T-helper 1 cell (primary cell): ENCODE data around the gene SAT1.
A peak's percentile ranks its signal among the peaks of the same experiment; 100 is the strongest.
"Not testable (repeated sequence)": the region's sequence is repeated elsewhere in the genome, so short reads cannot be mapped to it uniquely, and the experiment has no call there.

Source experiments
- DNase-seq, 5 donors: peaks; one replicate each; pipeline ENCODE4 v3.0.0-alpha.2; 2012 to 2020
- total RNA-seq, 4 donors: gene quantifications; one replicate each; lab custom pipeline; 2026; lab: John Stamatoyannopoulos, UW

The SAT1 gene
- total RNA-seq, result 325 to 635 (median 434) reads per million in 4 donors

DNA sequence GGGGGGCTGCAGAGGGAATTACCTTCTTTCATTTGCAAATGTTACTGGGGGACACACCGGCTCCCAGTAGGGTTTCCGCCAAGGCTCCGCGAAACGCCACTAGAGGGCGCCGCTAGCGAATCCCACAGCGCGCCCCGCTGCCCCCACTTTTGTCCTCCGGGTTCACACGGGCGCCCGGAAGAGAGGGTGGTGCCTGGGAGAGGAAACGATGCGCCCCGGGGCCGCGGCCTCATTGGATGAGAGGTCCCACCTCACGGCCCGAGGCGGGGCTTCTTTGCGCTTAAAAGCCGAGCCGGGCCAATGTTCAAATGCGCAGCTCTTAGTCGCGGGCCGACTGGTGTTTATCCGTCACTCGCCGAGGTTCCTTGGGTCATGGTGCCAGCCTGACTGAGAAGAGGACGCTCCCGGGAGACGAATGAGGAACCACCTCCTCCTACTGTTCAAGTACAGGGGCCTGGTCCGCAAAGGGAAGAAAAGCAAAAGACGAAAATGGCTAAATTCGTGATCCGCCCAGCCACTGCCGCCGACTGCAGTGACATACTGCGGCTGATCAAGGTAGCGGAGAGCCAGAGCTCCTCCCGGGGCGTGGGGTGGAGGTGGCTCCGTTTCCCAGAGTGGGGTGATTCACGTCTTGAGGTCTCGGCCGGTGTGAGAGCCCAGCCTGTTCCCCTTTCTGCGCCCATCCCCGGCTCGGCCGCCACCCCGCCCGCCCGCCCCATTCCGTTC lies at the start of gene SAT1:
TSS of gene SAT1 (plus strand) at position 311 of the 726 bp plus-strand sequence. CDS start at position 490, 179 bp downstream.
- peak; percentile 86 to 95 (median 89) for DNase-seq

DNA sequence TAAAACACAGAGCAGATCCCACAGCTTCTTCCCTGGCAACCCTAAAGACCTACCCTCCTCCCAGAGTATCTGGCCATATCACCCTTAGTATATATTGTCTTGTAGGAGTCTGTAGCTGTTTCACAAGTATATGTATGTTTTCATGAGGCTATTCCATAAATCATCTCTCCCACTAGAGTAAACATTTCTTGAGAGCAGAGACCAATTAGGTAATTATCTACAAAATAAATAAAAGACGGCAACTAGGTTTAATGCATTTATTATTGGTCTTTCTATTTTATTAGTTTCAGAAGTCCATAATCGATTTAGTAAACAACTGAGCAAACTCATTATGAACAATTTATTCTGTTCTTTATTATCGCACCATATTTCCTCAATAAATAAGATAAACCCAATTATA lies 46.9 kb upstream of the SAT1 start:
- DNase-seq, result no peak

DNA sequence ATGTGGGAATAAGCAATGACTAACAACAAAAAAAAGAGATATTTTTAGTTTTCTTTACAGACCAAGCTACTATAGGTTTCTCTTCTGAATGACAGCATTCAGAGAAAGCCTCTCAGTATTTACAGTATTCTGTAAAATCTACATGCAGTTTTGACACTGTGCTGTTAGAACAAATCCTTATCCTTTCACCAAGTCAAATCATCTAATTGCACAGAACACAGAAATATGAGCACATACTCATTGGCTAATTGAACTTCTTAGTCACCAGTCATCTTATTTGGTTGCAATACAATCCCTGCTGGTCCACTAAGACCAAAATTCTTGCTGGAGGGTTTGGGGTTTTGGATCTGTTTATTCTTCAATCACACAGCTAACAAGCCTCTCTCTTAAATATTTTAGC lies 45.6 kb upstream of the SAT1 start:
- no peak for DNase-seq

DNA sequence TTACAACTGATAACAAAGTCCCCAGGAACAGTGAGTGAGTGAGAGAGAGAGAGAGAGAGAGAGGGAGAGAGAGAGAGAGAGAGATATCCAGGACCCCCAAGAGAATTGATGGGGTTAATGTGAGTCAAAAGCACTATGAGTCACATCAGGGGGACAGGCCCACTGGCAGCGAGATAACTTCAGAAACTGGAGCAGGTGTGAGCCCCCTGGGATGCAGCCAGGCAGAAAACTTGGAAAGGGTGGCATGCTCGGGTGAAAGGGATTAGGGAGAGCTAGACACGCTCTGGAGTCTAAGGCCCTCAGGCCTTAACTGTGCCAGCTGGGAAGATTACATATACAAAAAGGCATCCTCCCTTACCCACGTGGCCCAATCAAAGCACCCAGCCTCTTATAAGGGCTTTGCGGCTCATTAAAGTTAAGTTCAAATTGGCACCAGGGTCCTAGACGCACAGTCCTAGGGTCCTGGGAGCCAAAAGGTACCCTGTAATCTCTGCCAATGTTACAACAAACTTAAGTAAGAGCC lies 40.7 kb upstream of the SAT1 start:
- peak in 1 of 5 donors; percentile 8 for DNase-seq

DNA sequence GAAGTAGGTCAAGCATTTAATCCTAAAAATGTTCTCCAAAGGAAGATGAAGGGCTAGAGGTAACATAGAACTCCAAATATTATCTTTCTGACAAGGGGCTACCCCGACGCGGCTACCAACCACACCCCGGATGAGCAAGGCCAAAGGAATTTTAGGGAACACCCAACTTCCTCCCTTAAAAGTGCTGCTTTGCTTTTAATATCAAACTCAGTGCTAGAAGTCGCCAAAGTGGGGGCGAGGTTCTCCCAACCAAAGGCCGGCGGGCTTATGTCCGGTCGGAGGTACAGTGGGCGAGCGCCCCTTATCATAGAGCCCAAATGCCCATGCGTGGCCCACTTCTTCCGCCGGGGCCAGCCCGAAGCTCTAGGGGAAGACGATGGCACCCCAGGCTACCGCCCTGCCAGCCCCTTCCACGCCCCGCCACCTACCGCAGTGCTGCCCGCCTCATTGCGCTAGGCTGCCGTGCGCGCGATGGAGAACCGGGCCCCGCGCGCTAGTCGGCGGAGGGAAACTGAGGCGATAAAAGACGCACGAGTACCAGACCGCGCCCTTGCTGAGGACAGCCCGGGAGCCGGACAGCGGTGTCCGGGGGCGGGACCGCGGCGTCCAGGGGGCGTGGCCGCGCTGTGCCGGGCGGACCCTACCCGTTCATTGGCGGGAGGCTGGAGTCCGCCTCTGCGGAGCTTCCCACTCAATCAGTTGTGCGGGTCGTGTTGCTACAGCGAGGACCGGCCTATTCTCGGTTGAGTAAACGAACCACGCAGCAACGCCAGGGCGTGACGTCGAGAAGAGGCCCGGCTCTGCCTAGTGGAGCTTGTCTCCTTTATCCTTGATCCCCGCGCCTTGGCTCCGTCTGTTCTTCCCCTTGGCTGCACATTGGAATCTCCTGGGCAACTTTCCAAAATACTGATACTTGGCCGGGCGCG lies 40.0 kb upstream of the SAT1 start, which contains the start of gene ACOT9:
TSS of gene ACOT9 (minus strand) at position 580 of the 926 bp plus-strand sequence. CDS start at position 448, 132 bp downstream.
- DNase-seq, result peak; percentile 51 to 85 (median 53)

DNA sequence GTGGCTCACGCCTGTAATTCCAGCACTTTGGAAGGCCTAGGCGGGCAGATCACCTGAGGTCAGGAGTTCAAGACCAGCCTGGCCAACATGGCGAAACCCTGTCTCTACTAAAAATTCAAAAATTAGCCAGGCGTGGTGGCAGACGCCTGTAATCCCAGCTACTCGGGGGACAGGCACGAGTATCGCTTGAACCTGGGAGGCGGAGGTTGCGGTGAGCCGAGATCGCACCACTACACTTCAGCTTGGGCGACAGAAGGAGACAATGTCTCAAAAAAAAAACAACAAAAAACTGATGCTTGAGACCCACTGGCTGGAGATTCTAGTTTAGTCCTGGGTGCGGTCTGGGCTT lies 39.4 kb upstream of the SAT1 start:
- DNase-seq, result not testable (repeated sequence)

DNA sequence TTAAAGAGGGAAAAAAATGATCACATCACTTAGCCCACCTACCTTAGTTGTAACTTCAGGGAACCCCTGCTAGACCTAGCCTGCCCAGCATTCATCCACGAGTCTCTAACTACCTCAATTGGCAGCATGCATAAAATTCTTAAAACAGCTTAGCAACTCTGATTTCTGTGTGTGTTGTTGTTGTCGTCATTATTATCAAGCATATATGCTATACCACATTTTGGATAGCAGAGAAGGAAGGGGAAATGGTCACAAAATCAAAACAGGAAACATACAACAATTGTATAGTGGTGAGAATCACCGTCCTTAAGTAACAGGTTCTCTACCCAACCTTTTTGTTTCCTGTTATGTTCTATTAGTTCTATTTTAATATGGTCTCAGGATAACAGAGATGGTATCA lies 37.2 kb upstream of the SAT1 start:
- DNase-seq, result peak in 1 of 5 donors; percentile 46

DNA sequence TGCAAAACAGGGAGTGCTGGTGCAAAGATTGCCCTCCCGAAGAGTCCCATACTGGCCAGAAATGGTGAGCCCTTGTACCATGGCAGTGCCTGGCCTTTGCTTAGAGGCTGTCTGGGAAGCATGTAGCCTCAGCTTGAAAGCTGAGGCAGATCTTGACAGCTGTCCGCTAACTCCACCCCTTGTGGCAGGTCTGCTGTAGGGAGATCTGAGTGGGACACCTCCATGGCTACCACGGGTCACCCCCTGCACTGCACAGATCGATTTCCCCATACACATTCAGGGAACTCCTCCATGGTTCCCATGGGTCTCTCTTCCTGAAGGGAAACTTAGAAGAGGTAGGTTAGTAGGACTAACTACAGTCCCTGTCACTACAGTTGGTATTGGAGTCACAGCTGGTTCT lies 33.8 kb upstream of the SAT1 start:
- DNase-seq, result no peak

DNA sequence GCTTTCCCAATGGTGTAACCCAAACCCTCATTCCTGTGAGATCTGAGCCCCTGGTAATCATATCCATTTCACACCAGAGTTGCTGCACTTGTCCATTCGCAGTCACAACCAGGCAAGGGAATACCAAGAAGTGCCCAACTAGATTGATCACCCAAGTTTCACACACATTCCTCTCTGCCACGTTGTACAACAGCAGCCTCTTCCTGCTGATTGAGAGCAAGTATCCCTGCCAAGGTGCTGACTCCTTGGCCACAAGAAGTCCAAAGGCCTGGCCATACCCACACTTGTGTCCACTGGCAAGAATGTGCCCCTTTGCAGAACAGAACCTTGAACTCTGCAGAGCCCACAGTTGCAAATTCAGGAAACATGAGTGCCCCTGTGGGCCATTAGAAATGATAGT lies 33.4 kb upstream of the SAT1 start:
- DNase-seq, result no peak

DNA sequence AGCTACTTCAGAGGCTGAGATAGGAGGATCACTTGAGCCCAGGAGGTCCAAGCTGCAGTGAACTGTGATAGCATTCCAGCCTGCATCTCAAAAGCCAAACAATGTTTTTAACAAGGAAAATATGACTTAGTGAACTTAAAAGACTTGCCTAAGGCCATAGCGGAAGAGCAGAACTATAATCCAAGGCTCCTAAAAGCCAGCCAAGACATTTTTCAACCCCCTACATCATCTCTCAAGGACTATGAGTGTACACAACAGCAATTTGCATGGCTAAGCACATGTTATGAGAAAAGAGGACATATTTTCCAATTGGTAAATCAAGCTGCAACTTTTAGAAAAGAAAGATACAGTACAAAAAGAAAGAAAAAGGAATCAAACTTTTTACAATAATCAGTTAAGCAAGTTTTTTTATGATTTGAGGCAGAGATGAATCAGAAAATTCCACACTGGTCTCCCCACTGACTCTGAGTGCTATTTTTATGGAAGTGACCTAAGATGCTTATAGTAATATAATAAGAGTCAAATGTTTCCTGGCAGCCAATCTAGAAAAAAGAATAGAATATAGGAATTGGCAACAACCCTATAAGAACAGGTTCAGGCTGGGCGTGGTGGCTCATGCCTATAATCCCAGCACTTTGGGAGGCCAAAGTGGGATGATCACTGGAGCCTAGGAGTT lies 30.1 kb upstream of the SAT1 start:
- no peak for DNase-seq

DNA sequence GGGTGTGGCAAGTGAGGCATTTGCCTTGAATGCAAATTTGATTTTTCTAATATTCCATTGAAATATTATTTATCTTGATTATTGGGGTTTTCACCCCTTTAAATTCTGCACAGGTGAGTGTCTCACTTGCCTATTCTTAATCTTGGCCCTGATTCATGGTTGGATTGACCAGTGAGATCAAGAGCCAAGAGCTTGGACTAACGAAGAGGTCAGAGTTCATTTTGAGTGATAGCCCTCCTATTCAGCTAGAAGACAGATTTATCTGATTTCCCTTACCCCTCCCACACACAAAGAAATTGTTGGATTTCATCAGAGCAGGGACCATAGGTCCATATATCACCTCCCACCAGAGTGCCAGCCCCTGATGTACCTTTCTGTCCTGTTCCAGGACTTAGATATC lies 28.3 kb upstream of the SAT1 start:
- DNase-seq, result no peak

DNA sequence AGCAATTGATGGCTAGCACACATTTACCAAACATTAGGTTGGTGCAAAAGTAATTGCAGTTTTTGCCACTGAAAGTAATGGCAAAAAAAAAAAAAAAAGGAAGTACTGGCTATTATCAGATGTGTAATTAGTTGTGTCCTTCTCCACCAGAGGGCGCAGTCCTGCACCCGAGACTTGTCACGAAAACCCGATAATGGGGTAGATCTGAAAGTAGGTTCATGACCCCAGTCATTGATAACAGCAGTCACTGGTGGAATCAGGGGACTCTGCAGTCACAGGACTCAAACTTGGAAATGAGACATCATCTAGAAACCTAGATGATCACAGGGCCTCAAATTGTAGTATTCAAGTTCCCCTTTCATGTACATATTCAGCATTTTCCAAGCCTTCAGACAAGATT lies 26.8 kb upstream of the SAT1 start:
- DNase-seq, result peak; percentile 19 to 72 (median 46)

DNA sequence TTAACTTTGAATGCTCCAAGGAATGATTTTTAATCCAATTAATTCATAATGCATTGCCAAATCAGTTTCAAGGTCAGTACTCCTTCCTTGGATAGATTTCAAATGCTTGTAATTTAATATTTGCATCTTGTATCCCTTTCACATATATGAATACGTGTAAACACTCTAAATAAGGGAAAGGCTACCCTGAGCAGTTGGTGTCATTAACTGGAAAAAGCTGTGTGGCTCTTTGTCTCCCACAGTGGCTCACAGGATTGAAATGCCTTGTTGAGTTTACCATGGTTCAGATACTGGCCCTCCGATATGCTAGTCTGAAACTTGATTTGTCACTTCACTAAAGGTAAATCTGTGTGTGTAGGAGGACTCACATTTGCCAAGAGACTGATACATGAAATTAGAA lies 23.2 kb upstream of the SAT1 start:
- no peak for DNase-seq

DNA sequence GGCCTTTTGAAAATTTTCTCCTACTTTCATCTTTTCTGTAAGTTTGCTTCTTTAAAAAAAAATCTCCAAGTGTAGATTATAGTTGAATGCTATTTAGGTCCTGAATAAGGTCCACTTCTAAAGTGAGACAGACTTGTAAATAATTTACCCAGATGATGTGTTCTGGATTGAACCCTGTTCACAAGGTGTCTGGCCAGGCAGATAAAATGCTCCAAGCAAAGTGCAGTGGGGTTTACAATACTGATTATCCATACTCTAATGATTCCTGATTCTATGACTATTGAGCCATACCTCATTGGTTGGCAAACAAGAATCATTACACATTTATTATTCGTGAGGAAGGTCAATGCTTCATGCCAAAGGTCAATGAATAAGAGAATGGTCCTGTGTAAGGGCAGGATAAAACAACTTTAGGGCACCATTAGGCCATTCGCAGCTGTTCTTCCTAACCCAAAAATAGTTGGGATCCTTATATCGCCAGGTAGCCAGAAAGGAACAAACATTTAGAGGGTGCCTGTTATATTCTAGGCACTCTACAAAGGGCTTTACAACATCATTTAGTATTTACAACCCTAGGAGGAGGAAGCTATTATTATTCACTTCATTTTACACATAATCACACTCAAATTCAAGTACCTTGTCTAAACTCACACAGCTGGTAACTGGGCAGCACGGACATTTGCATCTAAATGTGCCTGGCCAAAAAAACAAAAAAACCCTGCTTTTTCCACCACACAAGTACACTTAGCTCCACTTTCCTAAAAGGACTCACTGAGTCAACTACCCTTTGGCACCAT lies 18.6 kb upstream of the SAT1 start:
- no peak for DNase-seq

DNA sequence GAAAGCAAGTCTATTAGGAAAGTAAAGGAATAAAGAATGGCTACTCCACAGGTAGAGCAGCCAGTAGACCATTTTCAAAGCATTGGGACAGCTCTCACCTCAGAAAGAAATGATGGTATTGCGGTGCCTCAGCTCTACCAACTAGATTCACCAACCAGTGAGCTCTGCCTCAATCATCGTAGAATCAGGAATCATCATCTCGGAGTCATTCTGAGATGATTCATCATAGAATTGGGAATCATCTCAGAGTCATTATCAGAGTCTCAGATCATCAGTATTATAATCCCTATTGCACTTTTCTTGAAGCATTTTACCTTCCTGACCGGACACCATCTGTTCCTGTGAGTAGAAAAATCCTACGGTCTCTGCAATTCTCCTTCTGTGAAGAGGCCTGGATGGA lies 17.5 kb upstream of the SAT1 start:
- DNase-seq, result no peak

DNA sequence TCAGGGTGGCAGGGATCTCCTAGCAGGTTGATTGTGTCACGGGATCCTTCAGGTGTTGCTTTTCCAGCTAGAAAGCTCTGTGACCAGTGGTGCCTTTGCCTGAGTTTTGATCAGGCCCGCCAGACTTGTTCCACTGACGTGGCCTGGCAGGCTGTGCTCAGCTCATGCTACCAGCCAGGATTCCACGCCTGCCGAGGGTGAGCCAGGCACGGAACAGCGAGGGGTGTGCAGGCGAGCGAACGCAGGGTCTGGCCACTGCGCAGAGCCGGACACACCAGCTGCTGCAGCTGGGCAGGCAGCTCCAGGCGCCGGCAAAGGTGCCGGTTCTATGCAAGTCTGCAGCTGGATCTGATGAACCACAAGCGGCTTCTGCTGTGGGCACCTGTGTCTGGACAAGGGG lies 17.1 kb upstream of the SAT1 start:
- no peak for DNase-seq

DNA sequence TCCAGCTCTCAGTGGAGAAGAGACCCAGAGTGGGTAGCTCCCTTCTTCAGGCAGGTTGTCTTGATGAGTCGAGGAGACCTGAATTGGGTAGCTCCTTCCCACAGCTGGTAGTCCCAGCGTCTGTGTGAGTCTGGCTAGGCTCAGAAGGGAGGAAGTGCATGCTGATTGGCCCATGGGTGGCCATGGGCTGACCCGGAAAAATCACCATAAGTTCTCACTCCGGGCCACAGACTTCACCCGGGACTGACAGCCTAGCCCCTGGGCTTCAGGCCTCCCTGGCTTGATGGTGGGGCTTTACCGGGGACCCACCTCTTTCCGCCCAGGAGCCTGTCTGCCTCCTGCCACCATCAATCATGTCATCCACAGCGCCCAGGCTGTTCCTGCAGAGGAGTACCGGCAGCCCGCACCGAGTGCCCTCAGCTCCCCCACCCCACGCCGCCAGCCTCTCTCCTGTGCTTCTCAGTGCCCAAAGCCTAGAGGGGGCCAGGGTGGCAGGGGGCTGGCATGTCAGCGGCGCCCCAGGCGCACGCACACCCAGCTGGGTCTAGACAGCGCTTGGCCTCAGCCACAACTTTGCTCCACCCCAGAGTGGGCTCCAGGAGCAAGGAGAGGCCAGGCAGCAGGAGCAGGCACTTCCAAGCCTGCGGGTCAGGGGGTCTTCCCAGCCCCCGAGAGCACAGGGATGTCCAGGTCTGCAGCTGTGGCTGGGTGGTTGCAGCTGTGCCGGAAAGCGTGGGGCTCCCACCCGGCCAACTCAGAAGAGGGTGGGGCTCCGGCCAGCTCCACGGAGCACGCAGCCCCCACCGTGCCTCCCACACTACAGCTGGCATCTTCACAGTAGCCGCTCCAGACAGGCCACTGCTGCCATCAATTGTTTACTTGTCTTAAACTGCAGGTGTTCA lies 16.1 kb upstream of the SAT1 start:
- no peak for DNase-seq

DNA sequence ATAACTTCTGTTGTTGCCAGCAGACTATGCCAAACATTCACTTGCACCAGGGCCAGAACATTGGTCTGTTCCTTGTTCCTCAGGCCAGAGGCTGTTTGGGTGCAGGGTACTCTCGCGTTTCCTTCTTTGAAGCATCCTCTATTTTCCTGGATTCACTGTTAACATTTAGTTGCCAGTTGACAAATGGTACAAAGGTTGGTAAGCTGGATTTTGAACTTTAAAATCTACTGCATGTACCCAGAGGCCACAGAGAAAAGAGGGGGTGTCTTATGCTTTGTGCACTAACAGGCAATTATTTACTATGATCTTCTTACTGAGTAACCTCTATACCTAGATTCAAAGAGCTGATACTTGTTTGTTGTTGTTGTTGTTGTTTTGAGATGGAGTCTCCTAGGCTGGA lies 12.8 kb upstream of the SAT1 start:
- no peak for DNase-seq

DNA sequence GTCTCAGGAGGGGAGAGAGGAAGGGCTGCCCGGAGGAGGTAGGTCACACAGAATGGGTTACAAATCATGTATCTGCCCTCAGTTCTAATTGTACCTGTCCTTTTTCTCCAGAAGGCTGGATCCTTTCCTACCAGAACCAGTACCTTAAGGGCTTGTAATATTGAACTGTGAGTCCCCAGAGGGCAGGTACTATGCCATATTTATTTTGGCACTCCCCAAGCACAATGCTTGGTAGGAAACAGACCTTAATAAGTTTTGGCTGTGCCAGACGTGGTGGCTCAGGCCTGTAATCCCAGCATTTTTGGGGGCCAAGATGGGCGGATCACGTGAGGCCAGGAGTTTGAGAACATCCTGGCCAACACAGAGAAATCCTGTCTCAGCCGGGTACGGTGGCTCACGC lies 11.9 kb upstream of the SAT1 start:
- DNase-seq, result not testable (repeated sequence)

DNA sequence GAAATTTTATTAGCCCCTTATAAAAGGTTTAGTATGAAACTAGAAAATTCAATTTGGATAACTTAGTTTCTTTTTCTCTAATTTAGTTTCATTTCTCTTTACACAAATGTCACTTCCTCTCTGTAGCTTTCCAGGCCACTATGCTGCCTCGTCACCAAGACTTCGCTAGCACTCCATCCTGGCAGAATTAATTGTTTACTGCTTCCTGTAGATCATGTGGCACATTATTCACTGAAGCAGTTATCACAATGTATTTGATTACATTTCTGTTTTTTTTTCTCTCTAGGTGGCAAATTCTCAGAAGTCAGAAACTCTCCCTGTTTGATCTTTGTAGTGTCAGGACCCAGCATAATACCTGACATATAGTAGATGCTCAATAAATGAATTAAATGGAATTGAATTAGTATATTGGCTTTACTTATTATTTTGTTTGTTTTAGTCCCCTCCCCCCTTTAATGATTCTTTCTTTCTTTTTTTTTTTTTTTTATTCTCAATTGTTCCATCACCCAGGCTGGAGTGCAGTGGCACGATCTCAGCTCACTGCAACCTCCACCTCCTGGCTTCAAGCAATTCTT lies 9.3 kb upstream of the SAT1 start:
- DNase-seq, result peak in 4 of 5 donors; percentile 22 to 77 (median 28)

DNA sequence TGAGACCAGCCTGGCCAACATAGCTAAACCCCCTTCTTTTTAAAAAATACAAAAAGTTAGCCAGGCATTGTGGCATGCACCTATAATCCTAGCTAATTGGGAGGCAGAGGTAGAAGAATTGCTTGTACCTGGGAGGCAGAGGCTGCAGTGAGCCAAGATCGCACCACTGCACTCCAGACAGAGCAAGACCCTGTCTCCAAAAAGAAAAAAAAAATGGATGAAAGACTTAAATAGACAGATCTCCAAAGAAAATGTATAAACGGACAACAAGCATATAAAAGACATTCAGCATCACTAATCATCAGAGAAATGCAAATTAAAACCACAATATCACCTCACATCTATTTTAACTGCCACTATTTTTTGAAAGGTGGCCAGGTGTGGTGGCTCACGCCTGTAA lies 6.6 kb upstream of the SAT1 start:
- no peak for DNase-seq
